Activated T-helper 17 cell treated with anti-CD3 and anti-CD28 coated beads, Interleukin-2, amount 50 U/mL, for 72 hours (primary cell): ENCODE data around the gene POLR2M. TPM values are rescaled to one million over a fixed set of nuclear protein-coding genes. Genes with fewer than 3 reads are reported as not detected.

Experiments
- ATAC-seq: fragments of 150-1000 bp; cut with Tn5 transposase; replicated peaks from 2 replicates; pipeline ENCODE4 v1.10.0; 2021; ENCODE audit warnings: mild to moderate bottlenecking, moderate library complexity
- H3K27ac Mint-ChIP-seq: one replicate; pipeline ENCODE4 v1.8.0; 2022; ENCODE audit warnings: mixed read lengths
- H3K27me3 Mint-ChIP-seq: one replicate; pipeline ENCODE4 v1.8.0; 2022; ENCODE audit warnings: mixed read lengths
- H3K36me3 Mint-ChIP-seq: one replicate; pipeline ENCODE4 v1.8.0; 2022; ENCODE audit warnings: low read depth, mild to moderate bottlenecking, mixed read lengths
- H3K4me1 Mint-ChIP-seq: one replicate; pipeline ENCODE4 v1.8.0; 2022; ENCODE audit warnings: mixed read lengths
- H3K4me3 Mint-ChIP-seq: one replicate; pipeline ENCODE4 v1.8.0; 2022; ENCODE audit warnings: mild to moderate bottlenecking, mixed read lengths
- H3K9me3 Mint-ChIP-seq: one replicate; pipeline ENCODE4 v1.8.0; 2022; ENCODE audit warnings: mixed read lengths
- total RNA-seq, 2 donors: library from RNA; stranded (reverse); gene quantifications; one replicate each; pipeline ENCODE4 v1.2.3, GENCODE V29; 2022

POLR2M gene
- total RNA-seq, 2 donors from 2014 or later = 68.1 to 69.7 TPM

DNA sequence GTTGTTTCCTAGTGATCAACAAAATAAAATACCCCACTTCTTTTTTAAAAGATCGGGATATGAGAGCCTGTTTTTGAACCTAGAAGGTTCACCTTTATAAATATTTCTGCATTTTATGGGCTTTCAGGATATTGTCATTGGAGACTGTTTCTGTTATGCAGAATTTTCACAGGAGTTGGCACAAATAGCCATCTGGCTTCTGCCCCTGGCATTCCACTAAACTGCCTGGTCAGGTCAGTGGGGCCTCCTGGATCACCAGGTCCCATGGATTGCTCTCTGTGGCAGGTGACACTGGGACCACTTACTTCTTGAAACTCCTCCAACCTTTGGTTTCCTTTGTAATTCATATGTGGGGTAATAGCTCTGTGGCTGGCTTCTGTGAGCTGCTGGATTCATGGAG, 25.5 kb upstream of the POLR2M start:
- H3K27me3 Mint-ChIP-seq = peaks cover 4% of the 10 kb centered on the region
- H3K4me3 Mint-ChIP-seq = no peak overlapping the region

DNA sequence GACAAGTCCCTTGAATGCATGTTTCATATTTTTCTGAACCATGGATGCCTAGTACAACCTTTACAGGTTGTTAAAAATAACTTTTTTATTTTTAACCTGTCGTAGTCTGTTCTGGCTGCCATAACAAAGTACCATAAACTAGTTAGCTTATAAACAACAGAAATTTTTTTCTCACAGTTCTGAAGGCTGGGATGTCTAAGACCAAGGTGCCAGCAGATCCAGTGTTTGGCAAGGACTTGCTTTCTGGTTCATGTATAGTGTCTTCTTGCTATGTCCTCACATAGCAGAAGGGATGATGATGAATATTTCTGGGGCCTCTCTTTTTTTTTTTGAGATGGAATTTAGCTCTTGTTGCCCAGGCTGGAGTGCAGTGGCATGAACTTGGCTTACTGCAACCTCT, 23.0 kb upstream of the POLR2M start:
- no peaks in the 10 kb centered on the region for H3K9me3 Mint-ChIP-seq
- no peak overlapping the region for H3K4me3 Mint-ChIP-seq

More for the DNA sequence above, 25.5 kb upstream of the POLR2M start:
- Mint-ChIP-seq H3K27ac (no peak overlapping the region), H3K9me3 (no peaks in the 10 kb centered on the region), H3K4me1 (peaks cover 8% of the 10 kb centered on the region), H3K36me3 (no peaks in the 10 kb centered on the region)
- no peak for ATAC-seq

DNA sequence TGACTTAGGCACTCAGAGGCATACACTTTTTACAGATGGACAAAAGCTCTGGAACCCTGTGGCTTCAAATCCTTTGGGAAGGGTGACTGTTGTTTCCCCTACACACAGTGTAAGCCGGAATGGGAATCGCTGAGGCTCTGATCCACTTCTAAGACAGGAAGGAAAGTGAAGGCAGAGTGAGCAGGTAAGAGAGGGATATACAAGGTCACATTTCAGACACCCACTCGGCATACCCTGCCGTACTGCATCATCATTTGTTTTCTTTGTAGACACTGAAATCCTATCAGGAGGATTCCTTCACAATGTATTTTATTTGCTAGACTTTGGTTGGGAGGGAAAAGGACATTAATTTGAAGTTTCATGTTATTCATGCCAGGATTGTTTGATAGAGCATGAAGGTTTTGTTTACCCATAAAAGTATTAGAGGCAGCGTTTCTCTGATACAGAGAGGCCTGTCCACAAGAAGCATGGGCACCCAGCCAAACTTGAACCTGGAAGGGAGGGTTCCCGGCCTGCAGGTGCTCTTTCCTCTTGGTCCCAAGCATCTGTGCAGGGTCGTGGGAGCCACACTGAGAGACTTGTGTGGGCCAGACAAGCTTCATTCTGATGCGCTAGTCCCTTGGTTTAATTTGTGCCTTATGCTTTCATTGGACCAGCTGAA, 21.9 kb upstream of the POLR2M start:
- no peaks in the 10 kb centered on the region for H3K36me3 Mint-ChIP-seq
- ATAC-seq = no peak
- no peak overlapping the region for H3K4me3 Mint-ChIP-seq
- no peaks in the 10 kb centered on the region for H3K9me3 Mint-ChIP-seq
- peaks cover under 1% of the 10 kb centered on the region for H3K27me3 Mint-ChIP-seq
- H3K4me1 Mint-ChIP-seq = peaks cover 8% of the 10 kb centered on the region
- no peak overlapping the region for H3K27ac Mint-ChIP-seq

More for the DNA sequence above, 23.0 kb upstream of the POLR2M start:
- no peak for ATAC-seq
- no peak overlapping the region for H3K27ac Mint-ChIP-seq
- peaks cover 8% of the 10 kb centered on the region for H3K4me1 Mint-ChIP-seq
- H3K36me3 Mint-ChIP-seq = no peaks in the 10 kb centered on the region
- H3K27me3 Mint-ChIP-seq = peaks cover 4% of the 10 kb centered on the region

DNA sequence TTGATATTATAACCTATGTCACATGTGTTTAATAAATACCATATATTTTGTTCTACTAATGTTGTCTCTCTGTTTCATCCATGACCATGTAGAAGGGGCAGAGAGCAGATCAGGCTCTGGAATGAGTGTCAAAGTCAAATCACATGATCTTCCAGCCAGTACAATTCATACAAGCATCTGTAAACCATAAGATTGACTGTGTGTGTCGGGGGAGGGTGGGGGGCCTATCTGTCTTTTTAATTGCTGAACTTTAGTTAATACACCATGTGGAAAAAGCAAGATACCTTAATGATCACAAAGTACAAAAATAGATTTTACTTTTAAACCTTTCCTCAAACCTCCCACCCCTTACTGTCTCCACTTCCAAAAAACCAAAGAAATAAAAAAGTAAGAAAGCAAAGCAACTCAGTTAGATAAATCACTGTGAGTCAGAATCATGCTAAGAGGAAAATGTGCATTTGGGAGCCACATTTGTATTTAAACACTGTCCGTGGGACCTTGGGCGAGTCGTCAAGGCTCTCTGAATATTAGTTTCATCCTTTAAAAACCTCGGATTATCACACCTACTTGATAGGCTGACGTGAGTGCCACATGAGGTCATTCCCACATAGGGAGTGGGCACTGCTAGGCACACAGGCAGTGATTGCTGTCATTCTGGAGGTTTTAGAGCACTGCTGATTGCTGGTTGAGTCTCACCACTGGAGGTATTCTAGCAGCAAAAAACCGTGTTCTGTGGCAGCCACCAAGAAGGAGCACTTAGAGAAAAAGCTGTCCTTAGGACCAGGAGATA, 21.0 kb upstream of the POLR2M start:
- no peak for ATAC-seq
- Mint-ChIP-seq H3K4me3 (no peak overlapping the region), H3K27me3 (no peaks in the 10 kb centered on the region), H3K4me1 (peaks cover 1% of the 10 kb centered on the region), H3K9me3 (no peaks in the 10 kb centered on the region), H3K36me3 (no peaks in the 10 kb centered on the region), H3K27ac (no peak overlapping the region)

DNA sequence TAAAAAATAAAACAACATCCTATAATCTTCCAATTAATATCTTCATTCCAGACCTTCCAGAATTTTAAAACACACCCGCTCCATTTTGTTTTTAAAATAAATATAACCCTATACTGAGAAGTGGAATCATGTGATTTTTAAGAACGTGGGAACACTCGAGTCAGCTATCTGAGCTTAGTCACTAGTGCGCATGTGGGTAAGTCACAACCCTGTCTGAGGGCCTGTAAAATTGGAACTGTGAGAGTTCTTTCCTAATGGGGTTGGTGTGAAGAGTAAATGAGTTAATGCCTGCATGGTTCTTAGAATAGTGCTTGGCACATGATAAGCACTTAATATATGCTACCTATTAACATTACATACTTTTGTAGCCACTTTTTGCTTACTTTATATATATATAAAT, 19.9 kb upstream of the POLR2M start:
- Mint-ChIP-seq H3K27ac (no peak overlapping the region), H3K4me3 (no peak overlapping the region), H3K9me3 (no peaks in the 10 kb centered on the region), H3K27me3 (no peaks in the 10 kb centered on the region), H3K4me1 (no peaks in the 10 kb centered on the region), H3K36me3 (no peaks in the 10 kb centered on the region)
- no peak for ATAC-seq

DNA sequence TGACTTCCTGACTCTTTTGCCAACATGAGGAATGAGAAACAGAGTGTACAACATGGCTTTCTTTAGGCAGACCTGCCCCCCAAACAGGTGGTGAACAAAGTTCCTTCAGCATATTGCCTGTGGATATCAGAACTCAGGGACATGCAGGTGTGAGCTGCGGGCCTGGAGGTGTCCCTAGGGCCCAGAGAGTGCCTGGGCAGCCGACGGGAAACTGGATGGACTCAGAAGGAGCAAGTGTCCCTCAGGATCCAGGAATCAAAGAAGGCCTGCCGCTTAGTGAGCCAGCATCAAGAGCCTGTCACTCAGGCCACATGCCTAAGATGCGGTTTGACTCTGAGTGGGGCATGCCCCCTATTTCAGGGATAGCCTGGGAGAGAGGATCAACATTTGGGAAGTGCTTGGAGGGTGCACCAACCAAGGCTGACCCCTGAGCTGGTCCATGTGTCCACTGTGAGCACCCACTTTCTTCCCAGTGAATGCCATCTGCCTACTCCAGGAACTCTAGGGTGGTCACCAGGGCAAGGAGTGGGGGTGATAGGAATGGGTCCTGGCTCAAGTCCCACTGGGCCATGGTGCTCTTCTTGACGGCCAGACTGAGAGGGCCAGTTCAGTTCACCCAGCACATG, 16.1 kb upstream of the POLR2M start:
- H3K36me3 Mint-ChIP-seq = no peaks in the 10 kb centered on the region
- no peaks in the 10 kb centered on the region for H3K9me3 Mint-ChIP-seq
- H3K27me3 Mint-ChIP-seq = peaks cover 2% of the 10 kb centered on the region
- H3K4me1 Mint-ChIP-seq = no peaks in the 10 kb centered on the region
- H3K27ac Mint-ChIP-seq = no peak overlapping the region
- no peak overlapping the region for H3K4me3 Mint-ChIP-seq
- ATAC-seq = no peak

DNA sequence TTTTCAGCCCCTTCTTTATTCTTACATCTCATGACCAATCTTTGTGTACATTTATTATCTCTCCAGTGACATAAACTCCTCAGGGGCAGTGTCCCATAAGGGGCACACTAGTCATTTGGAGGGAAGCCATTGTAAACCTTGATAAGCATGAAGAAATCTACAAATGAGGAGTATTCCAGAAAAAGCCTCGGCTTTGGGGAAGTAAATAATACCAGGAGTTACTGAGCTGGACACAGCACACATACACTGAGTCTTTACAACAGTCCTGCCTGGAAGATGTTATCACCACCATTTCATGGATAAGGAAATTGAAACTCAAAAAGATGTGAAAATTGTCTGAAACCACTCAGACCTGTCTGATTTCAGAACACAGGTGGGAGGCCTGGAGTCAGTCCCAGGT, 15.4 kb upstream of the POLR2M start:
- no peak overlapping the region for H3K27ac Mint-ChIP-seq
- peaks cover 2% of the 10 kb centered on the region for H3K27me3 Mint-ChIP-seq
- no peak for ATAC-seq
- H3K9me3 Mint-ChIP-seq = no peaks in the 10 kb centered on the region
- H3K4me1 Mint-ChIP-seq = no peaks in the 10 kb centered on the region
- no peaks in the 10 kb centered on the region for H3K36me3 Mint-ChIP-seq
- no peak overlapping the region for H3K4me3 Mint-ChIP-seq

DNA sequence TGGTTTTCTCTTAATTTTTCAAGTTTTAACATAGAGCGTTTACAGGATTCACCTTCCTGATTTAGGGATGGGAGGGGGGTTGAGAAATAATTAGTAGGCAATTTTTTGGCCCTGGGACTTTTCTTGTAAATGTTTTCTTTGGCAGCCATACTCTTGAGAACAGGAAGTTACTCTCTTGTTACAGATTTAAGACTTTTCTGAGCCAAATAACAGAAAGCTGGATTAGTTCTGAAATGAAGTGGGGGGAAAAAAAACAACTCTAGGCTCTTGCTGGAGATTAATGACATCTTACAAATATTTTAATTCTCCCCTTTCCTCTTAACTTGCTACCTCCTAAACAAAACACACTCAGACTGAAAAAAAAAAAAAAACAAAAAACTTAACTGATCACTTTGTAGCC, 13.8 kb upstream of the POLR2M start:
- H3K27me3 Mint-ChIP-seq = peaks cover 7% of the 10 kb centered on the region
- no peaks in the 10 kb centered on the region for H3K36me3 Mint-ChIP-seq
- ATAC-seq = no peak
- no peak overlapping the region for H3K4me3 Mint-ChIP-seq
- H3K27ac Mint-ChIP-seq = no peak overlapping the region
- H3K9me3 Mint-ChIP-seq = no peaks in the 10 kb centered on the region
- H3K4me1 Mint-ChIP-seq = no peaks in the 10 kb centered on the region

DNA sequence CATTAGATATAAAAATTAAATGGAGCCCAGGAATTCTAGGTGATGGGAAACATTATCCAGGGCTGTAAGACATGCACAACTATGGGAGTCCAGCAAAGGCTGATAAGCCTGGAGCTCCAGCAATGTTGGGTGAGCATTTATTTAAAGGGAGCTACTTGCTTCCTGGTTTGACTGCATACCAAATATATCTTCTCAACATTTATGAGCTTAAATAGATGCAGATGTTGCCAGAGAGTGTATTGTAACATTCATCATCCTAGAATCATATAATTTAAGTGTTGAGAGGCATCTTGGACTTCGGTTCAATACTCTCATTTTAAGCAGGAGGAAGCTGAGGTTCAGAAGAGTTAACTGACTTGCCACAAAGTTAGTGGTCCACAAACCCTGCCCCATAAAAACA, 12.2 kb upstream of the POLR2M start:
- H3K4me1 Mint-ChIP-seq = no peaks in the 10 kb centered on the region
- ATAC-seq = no peak
- H3K4me3 Mint-ChIP-seq = no peak overlapping the region
- H3K27ac Mint-ChIP-seq = no peak overlapping the region
- peaks cover 7% of the 10 kb centered on the region for H3K27me3 Mint-ChIP-seq
- H3K9me3 Mint-ChIP-seq = no peaks in the 10 kb centered on the region
- no peaks in the 10 kb centered on the region for H3K36me3 Mint-ChIP-seq

DNA sequence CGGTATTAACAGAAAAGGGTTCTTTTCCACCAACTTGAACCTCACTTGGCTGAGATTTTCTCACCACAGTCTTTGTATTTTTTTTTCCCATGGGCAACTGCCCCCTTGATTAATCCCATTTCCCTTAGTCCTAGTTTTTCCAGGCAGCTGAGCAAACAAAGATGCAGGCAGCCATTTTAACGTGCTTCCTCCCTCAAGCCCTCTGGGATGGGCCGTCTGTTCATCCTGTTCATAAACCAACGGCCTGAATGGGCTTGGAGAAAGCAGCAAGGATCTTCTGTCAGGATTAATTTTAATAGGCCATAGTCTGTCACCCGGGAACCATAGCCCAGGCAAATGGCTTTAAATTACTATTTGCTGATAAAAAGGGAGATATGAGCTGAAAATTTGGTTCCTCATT, 10.4 kb upstream of the POLR2M start:
- Mint-ChIP-seq H3K27me3 (peaks cover 7% of the 10 kb centered on the region), H3K4me1 (no peaks in the 10 kb centered on the region), H3K9me3 (no peaks in the 10 kb centered on the region), H3K4me3 (no peak overlapping the region), H3K36me3 (no peaks in the 10 kb centered on the region), H3K27ac (no peak overlapping the region)
- no peak for ATAC-seq

DNA sequence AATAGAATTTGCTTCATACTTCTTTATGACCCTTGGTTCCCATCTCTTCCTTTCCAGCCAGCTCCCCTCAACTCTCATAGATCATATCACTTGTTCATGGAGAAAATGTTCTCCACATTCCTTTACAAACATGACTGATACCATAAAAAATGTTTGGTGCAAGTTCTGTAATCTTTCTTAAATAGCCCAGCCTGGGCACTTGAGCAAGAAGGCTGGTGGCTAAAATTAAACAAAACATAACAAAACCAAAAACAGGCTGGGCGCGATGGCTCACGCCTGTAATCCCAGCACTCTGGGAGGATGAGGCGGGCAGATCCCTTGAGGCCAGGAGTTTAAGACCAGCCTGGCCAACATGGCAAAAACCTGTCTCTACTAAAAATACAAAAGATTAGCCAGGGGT, 8.9 kb upstream of the POLR2M start:
- no peak for ATAC-seq
- Mint-ChIP-seq H3K9me3 (no peaks in the 10 kb centered on the region), H3K4me3 (no peak overlapping the region), H3K27ac (no peak overlapping the region), H3K4me1 (no peaks in the 10 kb centered on the region), H3K27me3 (peaks cover 7% of the 10 kb centered on the region), H3K36me3 (no peaks in the 10 kb centered on the region)

DNA sequence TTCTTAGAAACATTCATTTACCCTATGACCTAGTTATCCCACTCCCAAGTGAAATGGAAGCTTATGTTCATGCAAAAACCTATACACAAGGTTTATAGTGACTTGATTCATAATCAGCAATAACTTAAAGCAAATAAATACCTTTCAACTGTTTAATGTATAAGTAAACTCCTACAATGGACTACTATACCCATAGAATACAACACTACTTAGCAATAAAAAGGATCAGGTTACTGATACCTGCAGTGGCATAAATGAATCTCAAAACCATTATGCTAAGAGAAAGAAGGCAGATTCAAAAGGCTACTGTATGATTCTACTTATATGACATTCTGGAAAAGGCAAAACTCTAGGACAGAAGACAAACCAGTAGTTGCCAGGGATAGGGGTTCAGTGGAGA, 8.3 kb upstream of the POLR2M start:
- peaks cover 7% of the 10 kb centered on the region for H3K27me3 Mint-ChIP-seq
- H3K9me3 Mint-ChIP-seq = no peaks in the 10 kb centered on the region

DNA sequence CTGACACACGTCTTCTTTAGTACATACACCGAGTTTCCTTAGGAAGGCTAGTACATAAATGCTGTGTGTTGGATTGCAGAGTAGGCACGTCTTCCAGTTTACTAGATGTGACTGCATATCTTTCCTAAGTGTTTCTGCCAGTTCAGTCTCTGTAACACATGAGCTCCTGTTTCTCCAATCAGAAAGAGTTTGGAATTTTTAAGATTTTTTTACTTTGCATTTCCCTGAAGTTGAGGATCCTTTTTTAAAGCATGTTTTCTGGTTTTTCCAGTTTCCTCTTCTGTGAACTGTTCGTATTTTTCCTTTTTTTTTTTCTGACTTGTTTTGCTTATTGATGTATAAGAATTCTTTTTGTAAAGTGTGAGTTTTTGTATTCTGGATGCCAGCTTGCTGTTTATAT, 7.5 kb upstream of the POLR2M start:
- peaks cover 7% of the 10 kb centered on the region for H3K27me3 Mint-ChIP-seq
- ATAC-seq = no peak
- H3K27ac Mint-ChIP-seq = no peak overlapping the region

More for the DNA sequence above, 8.3 kb upstream of the POLR2M start:
- peaks cover 3% of the 10 kb centered on the region for H3K4me1 Mint-ChIP-seq
- H3K36me3 Mint-ChIP-seq = no peaks in the 10 kb centered on the region
- H3K4me3 Mint-ChIP-seq = no peak overlapping the region
- H3K27ac Mint-ChIP-seq = no peak overlapping the region
- ATAC-seq = no peak

DNA sequence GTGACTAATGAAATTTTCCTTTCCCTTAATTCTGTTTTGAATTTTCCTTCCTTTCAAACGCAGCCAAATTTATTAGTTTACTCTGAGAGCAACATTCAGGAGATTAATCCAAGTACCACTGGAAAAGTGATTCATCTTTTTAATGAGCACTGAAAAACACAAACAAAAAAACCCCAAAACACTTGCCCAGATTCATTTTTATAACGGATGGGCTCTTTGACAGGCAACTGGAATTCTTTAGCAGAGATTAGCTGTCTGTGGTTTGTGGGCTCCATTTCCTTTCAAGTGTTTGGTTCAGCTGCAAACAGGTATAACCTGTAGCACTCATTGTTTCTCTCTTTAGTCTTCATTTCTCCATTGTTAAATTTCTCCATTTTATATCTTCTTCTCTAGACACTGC, 3.1 kb upstream of the POLR2M start:
- Mint-ChIP-seq H3K27ac (peak overlapping the region; percentile 76), H3K36me3 (peaks cover 14% of the 10 kb centered on the region), H3K9me3 (no peaks in the 10 kb centered on the region), H3K27me3 (no peaks in the 10 kb centered on the region), H3K4me1 (peaks cover 26% of the 10 kb centered on the region), H3K4me3 (peak overlapping the region; percentile 36)
- ATAC-seq = no peak

More for the DNA sequence above, 7.5 kb upstream of the POLR2M start:
- Mint-ChIP-seq H3K36me3 (no peaks in the 10 kb centered on the region), H3K4me1 (peaks cover 11% of the 10 kb centered on the region), H3K4me3 (no peak overlapping the region), H3K9me3 (no peaks in the 10 kb centered on the region)

DNA sequence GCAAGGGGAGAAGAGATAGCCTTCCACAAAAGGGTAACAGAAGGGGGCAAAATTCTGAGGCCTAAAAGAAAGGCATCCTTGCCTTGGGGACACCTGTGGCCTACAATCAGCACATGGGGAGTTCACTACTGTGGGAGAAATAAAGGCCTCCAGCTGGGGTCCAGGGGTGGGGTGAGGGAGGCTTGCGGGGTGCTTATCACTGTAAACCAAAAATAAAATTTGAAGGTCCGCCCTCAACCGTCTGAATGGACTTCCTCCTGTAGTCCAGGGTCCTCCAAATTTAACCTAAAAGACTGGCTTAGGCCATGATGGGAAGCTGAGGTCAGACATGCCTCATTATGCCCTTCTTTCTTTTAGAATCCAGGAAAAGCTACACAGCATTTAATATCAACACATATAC, 2.1 kb upstream of the POLR2M start:
- H3K9me3 Mint-ChIP-seq = no peaks in the 10 kb centered on the region
- H3K27ac Mint-ChIP-seq = peak overlapping the region; percentile 76
- no peaks in the 10 kb centered on the region for H3K27me3 Mint-ChIP-seq
- H3K4me3 Mint-ChIP-seq = peak overlapping the region; percentile 36
- peaks cover 25% of the 10 kb centered on the region for H3K36me3 Mint-ChIP-seq
- H3K4me1 Mint-ChIP-seq = peaks cover 33% of the 10 kb centered on the region
- ATAC-seq = no peak
